ENCODE results near the gene FRS3. TPM values are rescaled to one million over a fixed set of nuclear protein-coding genes. Genes with fewer than 3 reads are reported as not detected.
A peak's percentile ranks its signal among the peaks of the same experiment; 100 is the strongest.

Gene FRS3
- total RNA-seq, 2 donors from 2014 or later = 5.9 to 18.4 TPM

- no peaks in the 10 kb centered on the region for H3K9me3 ChIP-seq
- peak within 1 kb of the TSS; percentile 95 to 96 for H3K4me3 ChIP-seq
- DNase-seq (ENCODE audit: low spot score) = peak; percentile 94
- TF ChIP-seq POLR2A (IDR thresholded peaks at IDR 0.05) (peak; percentile 52), POLR2AphosphoS5 (IDR thresholded peaks at IDR 0.05) (peak; percentile 94), CTCF (IDR thresholded peaks at IDR 0.05) (peak; percentile 94 to 100 (median 98))
- H3K27ac ChIP-seq = peak within 1 kb of the TSS; percentile 98 to 99
- 12% methylated on average over 28 of the region's 50 CpGs for WGBS
- no peaks in the 10 kb centered on the region for H3K27me3 ChIP-seq (replicated peaks; ENCODE audit: insufficient read depth)
- intact Hi-C loops (cut with DNase I) = loop anchor here (2.0 kb wide), 1 partner anchor 51 kb away; the partner anchor contains the start of gene TOMM6
- no peaks in the 10 kb centered on the region for H3K36me3 ChIP-seq
- peaks cover 20% of the 10 kb centered on the region for H3K4me1 ChIP-seq (replicated peaks)
These were observed 44.1 kb downstream of the FRS3 start, which contains the start of gene TFEB for GRCh38 chr6:41735427-41736185. Gene TFEB (minus strand): TSS chr6:41735608. CDS start chr6:41691213, 44,395 bp downstream.

DNA sequence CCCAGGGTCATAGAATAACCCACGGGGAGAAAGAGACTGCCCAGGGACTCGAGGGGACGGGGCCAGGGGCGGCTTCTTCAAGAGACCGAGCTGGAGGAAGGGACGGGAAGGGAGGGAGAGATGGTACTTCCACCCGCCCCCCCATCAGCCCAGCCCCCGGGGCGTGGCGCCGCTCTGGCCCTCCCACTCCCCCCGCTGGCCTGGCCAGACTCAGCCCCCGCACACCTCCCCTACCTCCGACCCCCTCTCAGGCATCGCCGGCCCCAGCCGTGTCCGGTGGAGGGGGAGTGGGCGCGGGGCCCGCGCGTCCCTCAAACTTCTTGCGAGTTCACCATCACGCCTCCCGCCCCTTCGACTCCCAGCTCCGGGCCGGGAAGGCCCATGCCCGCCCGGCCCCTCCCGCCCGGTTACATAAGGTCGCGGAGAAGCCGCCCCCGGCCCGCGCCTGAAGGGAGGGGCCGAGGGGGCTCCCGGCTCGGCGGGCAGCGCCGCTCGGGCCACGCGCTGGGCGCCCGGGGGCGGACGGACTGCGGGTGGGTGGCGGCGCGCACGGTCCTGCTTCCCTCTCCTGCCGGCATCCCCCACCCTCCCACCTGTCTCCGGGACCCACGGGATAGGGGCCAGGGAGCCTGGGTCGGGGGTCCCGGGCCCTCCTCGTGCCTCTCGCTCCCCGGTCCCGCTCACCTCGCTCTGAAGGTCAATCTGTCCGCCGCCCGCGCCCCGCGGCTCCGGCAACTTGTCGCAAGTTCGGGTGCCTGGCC, 44.9 kb downstream of the FRS3 start:
- 1% methylated on average over 37 of the region's 76 CpGs for WGBS
- no peak for TF ChIP-seq POLR2AphosphoS5 (IDR thresholded peaks at IDR 0.05)
- TF ChIP-seq POLR2A (IDR thresholded peaks at IDR 0.05) = no peak
- TF ChIP-seq CTCF (IDR thresholded peaks at IDR 0.05) = peak in 1 of 4 experiments; percentile 16
- no peaks in the 10 kb centered on the region for H3K27me3 ChIP-seq (replicated peaks; ENCODE audit: insufficient read depth)
- DNase-seq (ENCODE audit: low spot score) = peak; percentile 89
- H3K4me3 ChIP-seq = peak overlapping the region; percentile 95 to 96
- peak overlapping the region; percentile 98 to 99 for H3K27ac ChIP-seq
- H3K4me1 ChIP-seq (replicated peaks) = peaks cover 26% of the 10 kb centered on the region
- no peaks in the 10 kb centered on the region for H3K9me3 ChIP-seq
- no peaks in the 10 kb centered on the region for H3K36me3 ChIP-seq
- intact Hi-C loops (cut with DNase I) = loop anchor here (1.0 to 2.0 kb wide), 2 partner anchors 29 to 52 kb away; partner anchors contain the start of gene TOMM6

DNA sequence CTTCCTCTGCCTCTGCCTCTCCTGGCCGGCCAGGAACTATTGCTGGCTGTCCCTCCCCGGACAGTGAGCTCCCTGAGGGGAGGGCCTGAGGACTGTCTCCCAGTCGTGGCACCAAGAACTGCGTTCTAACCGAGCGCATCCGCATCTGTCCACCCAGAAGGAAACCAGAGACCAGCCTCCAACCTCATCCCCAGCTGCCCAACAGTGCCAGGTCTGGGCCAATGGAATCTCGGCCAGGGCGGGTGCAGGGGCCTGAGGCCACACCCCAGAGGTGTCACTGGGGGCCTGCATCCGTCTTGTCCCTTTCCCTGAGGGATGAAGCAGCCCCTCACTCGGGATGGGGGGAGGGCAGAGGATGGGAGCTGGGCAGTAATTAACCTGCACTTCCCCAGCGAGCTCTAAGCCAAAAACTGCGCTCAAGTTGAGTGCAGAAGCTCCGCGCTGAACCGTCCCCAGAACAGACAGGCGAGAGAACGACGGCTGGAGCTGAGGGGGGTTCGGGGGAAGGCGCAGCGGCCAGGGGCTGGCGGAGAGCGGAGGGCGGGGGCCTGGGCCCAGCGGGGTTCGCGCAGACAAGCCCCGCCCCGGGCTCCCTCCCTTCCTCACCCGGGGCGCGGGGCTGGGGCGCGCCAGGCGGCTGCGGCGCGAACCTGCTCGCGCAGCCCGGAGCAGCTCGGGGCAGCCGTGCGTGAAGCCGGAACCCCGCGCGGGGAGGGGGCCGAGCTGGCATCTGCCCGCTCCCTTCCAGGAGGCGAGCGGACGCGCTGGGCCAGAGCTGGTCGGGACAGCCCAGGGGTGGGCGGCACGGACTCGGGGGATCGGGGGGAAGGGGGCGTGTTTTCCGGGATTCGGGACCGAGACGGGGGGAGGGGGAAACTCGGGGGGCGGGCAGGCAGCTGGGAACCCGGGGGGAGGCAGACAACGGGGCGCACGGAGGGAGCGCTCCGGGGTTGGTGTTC, 45.7 kb downstream of the FRS3 start:
- TF ChIP-seq POLR2AphosphoS5 (IDR thresholded peaks at IDR 0.05) (peak; percentile 59), CTCF (IDR thresholded peaks at IDR 0.05) (peak in 1 of 4 experiments; percentile 11), POLR2A (IDR thresholded peaks at IDR 0.05) (peak; percentile 80)
- WGBS = under 1% methylated on average over 53 of the region's 73 CpGs
- DNase-seq (ENCODE audit: low spot score) = peak; percentile 77
- Histone ChIP-seq H3K36me3 (no peaks in the 10 kb centered on the region), H3K4me3 (peak overlapping the region; percentile 95 to 96), H3K27ac (peak overlapping the region; percentile 98 to 99), H3K4me1 (replicated peaks) (peaks cover 33% of the 10 kb centered on the region), H3K9me3 (no peaks in the 10 kb centered on the region), H3K27me3 (replicated peaks; ENCODE audit: insufficient read depth) (no peaks in the 10 kb centered on the region)
- intact Hi-C loops (cut with DNase I) = loop anchor here (1.0 to 2.0 kb wide), 2 partner anchors 28 to 53 kb away; partner anchors contain the start of gene TOMM6

DNA sequence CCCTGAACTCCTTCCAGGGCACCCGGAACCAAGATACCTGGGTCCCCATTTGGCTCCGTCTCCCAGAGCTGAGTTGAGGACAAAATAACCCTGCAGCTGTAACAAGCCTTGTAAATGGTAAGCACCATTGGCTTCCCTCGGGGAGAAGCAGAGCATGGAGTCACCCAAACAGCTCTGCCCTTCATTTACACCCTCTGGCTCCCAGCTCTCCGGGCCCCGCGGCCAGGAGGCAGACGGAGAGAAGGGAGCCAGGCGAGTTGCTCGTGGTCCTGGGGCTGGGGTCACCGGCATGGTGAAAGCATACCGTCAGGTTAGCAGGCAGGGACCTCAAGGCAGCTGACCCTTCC, 46.4 kb downstream of the FRS3 start:
- DNase-seq (ENCODE audit: low spot score) = no peak

More for the DNA sequence above, 46.4 kb downstream of the FRS3 start:
- intact Hi-C loops (cut with DNase I) = no loop called here
- 57% methylated on average over 10 of the region's 11 CpGs for WGBS
- Histone ChIP-seq H3K36me3 (no peaks in the 10 kb centered on the region), H3K27ac (peak overlapping the region; percentile 98 to 99), H3K4me3 (peak overlapping the region; percentile 95 to 96), H3K27me3 (replicated peaks; ENCODE audit: insufficient read depth) (no peaks in the 10 kb centered on the region), H3K4me1 (replicated peaks) (peaks cover 38% of the 10 kb centered on the region), H3K9me3 (no peaks in the 10 kb centered on the region)
- TF ChIP-seq POLR2AphosphoS5 (IDR thresholded peaks at IDR 0.05) = no peak
- no peak for TF ChIP-seq CTCF (IDR thresholded peaks at IDR 0.05)
- no peak for TF ChIP-seq POLR2A (IDR thresholded peaks at IDR 0.05)
